Osteoblast (primary cell): Measurements from ENCODE around the gene MSANTD3. TPM values are rescaled to one million over a fixed set of nuclear protein-coding genes. Genes with fewer than 3 reads are reported as not detected.
"Not testable (repeated sequence)": the region's sequence is repeated elsewhere in the genome, so short reads cannot be mapped to it uniquely, and the experiment has no call there.

Experiments used
- DNase-seq: peaks from one replicate; pipeline ENCODE4 v3.0.0; 2011; ENCODE audit warnings: low spot score, mixed read lengths; ENCODE audit not compliant: insufficient read length; ENCODE audit errors: missing footprints
- H2AFZ ChIP-seq: 2 replicates; pipeline ENCODE4 v1.6.0; 2011; ENCODE audit warnings: mild to moderate bottlenecking, low read length
- H3K27ac ChIP-seq: 2 replicates; pipeline ENCODE4 v1.5.1; 2011; ENCODE audit warnings: mild to moderate bottlenecking, low read depth, low read length, moderate library complexity
- H3K27me3 ChIP-seq: 2 replicates; pipeline ENCODE4 v1.6.0; 2012; ENCODE audit warnings: mild to moderate bottlenecking, control low read depth, inconsistent platforms, low read length, moderate library complexity; ENCODE audit not compliant: insufficient read depth
- H3K36me3 ChIP-seq: 2 replicates; pipeline ENCODE4 v1.5.1; 2011; ENCODE audit warnings: mild to moderate bottlenecking, low read length, control low read depth, moderate library complexity; ENCODE audit not compliant: insufficient read depth
- H3K4me1 ChIP-seq: 2 replicates; pipeline ENCODE4 v1.5.1; 2011; ENCODE audit warnings: mild to moderate bottlenecking, low read length, control low read depth, moderate library complexity; ENCODE audit not compliant: insufficient read depth
- H3K4me2 ChIP-seq: 2 replicates; pipeline ENCODE4 v1.6.0; 2011; ENCODE audit warnings: mild to moderate bottlenecking, low read length; ENCODE audit not compliant: insufficient read depth
- H3K4me3 ChIP-seq: fragments of 200-600 bp; sonication (generic); 3 replicates; pipeline ENCODE4 v1.5.1; 2012; ENCODE audit warnings: mild to moderate bottlenecking, low read length, inconsistent platforms; ENCODE audit not compliant: insufficient read depth
- H3K79me2 ChIP-seq: 2 replicates; pipeline ENCODE4 v1.6.0; 2012; ENCODE audit warnings: mild to moderate bottlenecking, low read length, control low read depth, inconsistent platforms; ENCODE audit not compliant: insufficient read depth
- H3K9me3 ChIP-seq: 2 replicates; pipeline ENCODE4 v1.5.1; 2011; ENCODE audit warnings: low read depth, low read length, control low read depth
- H4K20me1 ChIP-seq: 2 replicates; pipeline ENCODE4 v1.6.0; 2012; ENCODE audit warnings: mild to moderate bottlenecking, low read length, control low read depth; ENCODE audit not compliant: insufficient read depth
- total RNA-seq: library from RNA; depleted of rRNA; stranded (reverse); fragments of >200 nt; gene quantifications from 2 replicates; pipeline ENCODE4 v1.2.3, GENCODE V29; 2012
- TF ChIP-seq, protein P1 (sequence below): IDR thresholded peaks from 2 replicates; pipeline ENCODE4 v1.5.1; 2011; ENCODE audit warnings: mild to moderate bottlenecking, low read depth, low read length, moderate library complexity; ENCODE audit errors: extremely low read depth

The MSANTD3 gene
- total RNA-seq, 1 donor, result 67.3 TPM

DNA sequence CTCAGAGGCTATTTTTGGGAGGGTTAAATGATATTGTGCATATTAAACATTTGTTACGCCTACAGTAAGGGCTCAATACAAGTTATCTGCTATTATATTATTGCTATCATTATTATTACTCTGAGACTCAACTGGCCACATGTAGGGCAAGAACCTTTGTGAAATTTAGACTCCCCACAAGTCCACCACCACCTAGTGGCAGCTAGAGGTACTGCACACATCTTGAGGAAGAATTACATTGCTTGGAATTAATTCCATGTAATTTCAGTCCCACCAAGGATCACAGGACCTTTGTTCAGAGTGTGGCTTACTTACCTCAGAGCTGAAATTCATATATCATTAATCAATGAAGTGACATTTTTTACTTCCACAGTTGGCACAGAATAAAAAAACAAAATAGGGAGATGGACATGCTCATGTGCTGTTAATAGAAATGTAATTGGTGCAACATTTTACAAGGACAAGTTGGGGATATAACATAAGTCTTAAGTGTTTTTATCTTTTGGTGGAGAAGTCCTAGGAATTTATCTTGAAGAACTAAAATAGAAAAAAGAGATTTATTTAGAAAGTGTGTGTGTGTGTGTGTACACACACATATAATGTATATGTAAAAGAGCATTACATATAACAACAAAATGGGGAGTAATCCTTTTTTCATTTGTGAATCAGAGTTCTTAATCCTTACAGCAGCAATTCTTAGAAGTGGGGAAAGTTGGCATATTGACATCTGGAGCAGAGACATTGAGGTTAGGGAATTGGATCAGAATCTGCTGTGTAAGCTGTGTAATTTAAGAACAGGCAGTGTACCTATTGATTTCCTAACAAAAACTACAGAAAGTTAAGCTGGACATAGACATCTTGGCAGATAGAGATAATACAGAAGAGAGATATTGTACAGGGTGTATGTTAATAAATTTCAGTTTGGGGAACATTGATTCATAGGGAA lies 11.2 kb downstream of the MSANTD3 start:
- Histone ChIP-seq H3K27ac (no peak overlapping the region), H3K4me1 (peaks cover 7% of the 10 kb centered on the region), H3K4me3 (no peak overlapping the region), H3K9me3 (no peaks in the 10 kb centered on the region), H2AFZ (no peak overlapping the region), H3K36me3 (peaks cover 5% of the 10 kb centered on the region), H3K27me3 (no peaks in the 10 kb centered on the region), H4K20me1 (peaks cover 44% of the 10 kb centered on the region), H3K4me2 (no peak overlapping the region), H3K79me2 (peaks cover 96% of the 10 kb centered on the region)
- TF ChIP-seq, protein P1, sequence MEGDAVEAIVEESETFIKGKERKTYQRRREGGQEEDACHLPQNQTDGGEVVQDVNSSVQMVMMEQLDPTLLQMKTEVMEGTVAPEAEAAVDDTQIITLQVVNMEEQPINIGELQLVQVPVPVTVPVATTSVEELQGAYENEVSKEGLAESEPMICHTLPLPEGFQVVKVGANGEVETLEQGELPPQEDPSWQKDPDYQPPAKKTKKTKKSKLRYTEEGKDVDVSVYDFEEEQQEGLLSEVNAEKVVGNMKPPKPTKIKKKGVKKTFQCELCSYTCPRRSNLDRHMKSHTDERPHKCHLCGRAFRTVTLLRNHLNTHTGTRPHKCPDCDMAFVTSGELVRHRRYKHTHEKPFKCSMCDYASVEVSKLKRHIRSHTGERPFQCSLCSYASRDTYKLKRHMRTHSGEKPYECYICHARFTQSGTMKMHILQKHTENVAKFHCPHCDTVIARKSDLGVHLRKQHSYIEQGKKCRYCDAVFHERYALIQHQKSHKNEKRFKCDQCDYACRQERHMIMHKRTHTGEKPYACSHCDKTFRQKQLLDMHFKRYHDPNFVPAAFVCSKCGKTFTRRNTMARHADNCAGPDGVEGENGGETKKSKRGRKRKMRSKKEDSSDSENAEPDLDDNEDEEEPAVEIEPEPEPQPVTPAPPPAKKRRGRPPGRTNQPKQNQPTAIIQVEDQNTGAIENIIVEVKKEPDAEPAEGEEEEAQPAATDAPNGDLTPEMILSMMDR, result peak; percentile 92
- no peak for DNase-seq

DNA sequence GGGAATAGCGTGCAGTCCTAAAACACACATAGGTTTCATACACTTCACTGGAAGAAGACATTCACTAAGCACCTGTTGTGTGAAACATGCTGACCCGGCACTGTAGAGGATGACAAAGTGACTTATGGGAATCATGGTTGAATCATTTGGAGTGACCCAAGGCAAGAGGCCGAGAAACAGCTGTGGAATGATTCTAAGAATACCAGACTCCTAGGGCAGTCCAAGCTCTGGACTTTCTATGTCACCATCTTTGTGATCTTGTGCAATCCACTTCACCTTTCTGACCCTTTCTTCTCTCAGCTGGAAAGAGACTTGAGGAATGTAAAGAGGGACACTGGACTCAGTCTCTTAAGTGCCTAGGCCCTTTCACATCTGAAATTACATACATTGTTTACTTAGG lies 13.1 kb downstream of the MSANTD3 start:
- Histone ChIP-seq H3K36me3 (peaks cover 5% of the 10 kb centered on the region), H3K4me2 (no peak overlapping the region), H2AFZ (no peak overlapping the region), H3K27me3 (no peaks in the 10 kb centered on the region), H3K9me3 (no peaks in the 10 kb centered on the region), H3K27ac (peak overlapping the region; percentile 9), H3K4me1 (peaks cover 8% of the 10 kb centered on the region), H4K20me1 (peaks cover 50% of the 10 kb centered on the region), H3K4me3 (no peak overlapping the region), H3K79me2 (peaks cover 96% of the 10 kb centered on the region)
- TF ChIP-seq, protein P1, result no peak
- DNase-seq, result no peak

DNA sequence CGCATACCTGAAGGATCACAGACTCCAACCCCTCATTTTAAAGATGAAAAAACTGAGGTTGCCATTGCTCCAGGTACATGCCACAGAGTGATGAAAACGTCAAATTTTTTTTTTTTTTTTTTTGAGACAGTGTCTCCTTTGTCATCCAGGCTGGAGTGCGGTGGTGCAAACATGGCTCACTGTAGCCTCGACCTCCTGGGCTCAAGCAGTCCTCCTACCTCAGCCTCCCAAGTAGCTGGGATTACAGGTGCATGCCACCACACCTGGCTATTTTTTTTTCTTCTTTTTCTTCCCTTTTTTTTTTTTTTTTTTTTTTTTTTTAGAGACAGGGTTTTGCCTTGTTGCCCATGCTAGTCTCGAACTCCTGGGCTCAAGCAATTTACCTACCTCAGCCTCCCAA lies 13.5 kb downstream of the MSANTD3 start:
- H3K4me1 ChIP-seq, H3K36me3 ChIP-seq, H3K4me2 ChIP-seq, DNase-seq, H3K4me3 ChIP-seq, H3K9me3 ChIP-seq, H3K27me3 ChIP-seq, H2AFZ ChIP-seq: not testable (repeated sequence)
- peaks cover 95% of the 10 kb centered on the region for H3K79me2 ChIP-seq
- H4K20me1 ChIP-seq, result peaks cover 46% of the 10 kb centered on the region
- H3K27ac ChIP-seq, result peak overlapping the region; percentile 9

DNA sequence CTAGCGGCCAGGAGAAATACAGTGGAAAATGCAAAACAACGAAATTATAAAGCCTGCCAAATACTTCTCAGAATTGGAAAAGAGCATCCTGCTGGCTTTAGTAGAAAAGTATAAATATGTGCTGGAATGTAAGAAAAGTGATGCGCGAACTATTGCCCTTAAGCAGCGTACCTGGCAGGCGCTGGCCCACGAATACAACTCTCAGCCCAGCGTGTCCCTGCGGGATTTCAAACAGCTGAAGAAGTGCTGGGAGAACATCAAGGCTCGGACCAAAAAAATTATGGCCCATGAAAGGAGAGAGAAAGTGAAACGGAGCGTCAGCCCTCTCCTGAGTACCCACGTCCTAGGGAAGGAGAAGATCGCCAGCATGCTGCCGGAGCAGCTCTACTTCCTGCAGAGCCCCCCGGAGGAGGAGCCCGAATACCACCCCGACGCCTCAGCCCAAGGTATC lies 15.0 kb downstream of the MSANTD3 start:
- Histone ChIP-seq H3K36me3 (peaks cover 14% of the 10 kb centered on the region), H3K4me2 (no peak overlapping the region), H3K27ac (peak overlapping the region; percentile 2), H3K4me3 (no peak overlapping the region), H4K20me1 (peaks cover 43% of the 10 kb centered on the region), H3K9me3 (no peaks in the 10 kb centered on the region), H3K4me1 (peaks cover 8% of the 10 kb centered on the region), H2AFZ (no peak overlapping the region), H3K79me2 (peaks cover 95% of the 10 kb centered on the region), H3K27me3 (no peaks in the 10 kb centered on the region)
- TF ChIP-seq, protein P1, result no peak
- no peak for DNase-seq
